Thymus (tissue), 11 donors: Measurements from ENCODE around the gene ALG9. TPM values are rescaled to one million over a fixed set of nuclear protein-coding genes. Genes with fewer than 3 reads are reported as not detected.

Experiments used
- DNase-seq, 9 donors: peaks; one replicate each; pipeline ENCODE4 v3.0.0-alpha.2; 2013; ENCODE audit warnings: low spot score in 9 of 9, low read depth in 6 of 9, missing footprints in 1 of 9
- H3K27ac ChIP-seq, 2 donors: one replicate each; pipeline ENCODE4 v1.5.1; 2013; ENCODE audit warnings: control low read depth in 1 of 2, low read depth in 1 of 2, low read length in 1 of 2, mild to moderate bottlenecking in 1 of 2, moderate library complexity in 1 of 2
- H3K27me3 ChIP-seq, 2 donors: one replicate each; pipeline ENCODE4 v1.5.1; 2013; ENCODE audit warnings: low read length in 1 of 2; ENCODE audit not compliant: control insufficient read depth in 2 of 2, insufficient read depth in 1 of 2
- H3K36me3 ChIP-seq, 2 donors: one replicate each; pipeline ENCODE4 v1.5.1; 2013; ENCODE audit warnings: low read length in 1 of 2, mild to moderate bottlenecking in 1 of 2, moderate library complexity in 1 of 2; ENCODE audit not compliant: control insufficient read depth in 2 of 2, insufficient read depth in 2 of 2
- H3K4me1 ChIP-seq, 2 donors: one replicate each; pipeline ENCODE4 v1.5.1; 2013; ENCODE audit warnings: low read length in 2 of 2; ENCODE audit not compliant: control insufficient read depth in 2 of 2, insufficient read depth in 2 of 2
- H3K4me3 ChIP-seq, 2 donors: one replicate each; pipeline ENCODE4 v1.5.1; 2013; ENCODE audit warnings: low read length in 2 of 2, control low read depth in 1 of 2, mild to moderate bottlenecking in 1 of 2
- H3K9me3 ChIP-seq, 2 donors: one replicate each; pipeline ENCODE4 v1.5.1; 2013; ENCODE audit warnings: low read length in 1 of 2, mild to moderate bottlenecking in 1 of 2; ENCODE audit not compliant: control insufficient read depth in 2 of 2, insufficient read depth in 1 of 2
- WGBS: extraction: QIAGEN DNeasy Blood & Tissue Kit; methylation state at CpG from one replicate; pipeline ENCODE4 v1.1.7; 2013; 5-methylcytosine and 5-hydroxymethylcytosine counted together
- polyA plus RNA-seq: library from polyadenylated mRNA; stranded (reverse); fragments of 200-250 nt; gene quantifications from one replicate; pipeline ENCODE4 v1.2.3, GENCODE V29; 2013
- total RNA-seq: library from RNA; stranded (reverse); fragments of 120-200 nt; gene quantifications from one replicate; pipeline ENCODE4 v1.2.4, GENCODE V29; 2013
- donor health status: healthy.

ALG9 gene
- total and polyA plus RNA-seq, 2 donors = 22.7 to 31.0 TPM

DNA sequence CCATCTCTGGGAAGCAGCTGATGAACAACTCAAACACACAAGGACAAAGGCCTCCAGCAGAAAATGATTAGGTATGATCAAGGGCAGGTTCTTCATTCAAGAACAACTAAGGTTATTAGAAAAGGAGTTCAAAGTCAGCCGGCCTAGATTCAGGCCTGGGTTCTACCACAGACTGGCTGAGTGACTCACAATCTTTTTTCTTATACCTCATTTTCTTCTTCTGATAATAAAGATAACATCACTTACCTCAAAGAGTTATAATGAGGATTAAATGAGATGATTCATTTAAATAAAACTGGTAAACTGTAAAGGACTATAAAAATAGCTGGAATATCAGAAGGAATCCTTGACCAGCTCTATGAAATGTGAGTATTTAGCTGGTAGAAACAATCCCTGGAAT, 55.9 kb downstream of the ALG9 start:
- no peak overlapping the region for H3K4me3 ChIP-seq
- H3K27me3 ChIP-seq = no peaks in the 10 kb centered on the region
- H3K9me3 ChIP-seq = no peaks in the 10 kb centered on the region
- 94% methylated on average over 1 of the region's 1 CpG for WGBS
- no peak overlapping the region for H3K27ac ChIP-seq
- no peaks in the 10 kb centered on the region for H3K4me1 ChIP-seq
- H3K36me3 ChIP-seq = peaks cover 0 to 3% of the 10 kb centered on the region in 2 donors
- DNase-seq = no peak

DNA sequence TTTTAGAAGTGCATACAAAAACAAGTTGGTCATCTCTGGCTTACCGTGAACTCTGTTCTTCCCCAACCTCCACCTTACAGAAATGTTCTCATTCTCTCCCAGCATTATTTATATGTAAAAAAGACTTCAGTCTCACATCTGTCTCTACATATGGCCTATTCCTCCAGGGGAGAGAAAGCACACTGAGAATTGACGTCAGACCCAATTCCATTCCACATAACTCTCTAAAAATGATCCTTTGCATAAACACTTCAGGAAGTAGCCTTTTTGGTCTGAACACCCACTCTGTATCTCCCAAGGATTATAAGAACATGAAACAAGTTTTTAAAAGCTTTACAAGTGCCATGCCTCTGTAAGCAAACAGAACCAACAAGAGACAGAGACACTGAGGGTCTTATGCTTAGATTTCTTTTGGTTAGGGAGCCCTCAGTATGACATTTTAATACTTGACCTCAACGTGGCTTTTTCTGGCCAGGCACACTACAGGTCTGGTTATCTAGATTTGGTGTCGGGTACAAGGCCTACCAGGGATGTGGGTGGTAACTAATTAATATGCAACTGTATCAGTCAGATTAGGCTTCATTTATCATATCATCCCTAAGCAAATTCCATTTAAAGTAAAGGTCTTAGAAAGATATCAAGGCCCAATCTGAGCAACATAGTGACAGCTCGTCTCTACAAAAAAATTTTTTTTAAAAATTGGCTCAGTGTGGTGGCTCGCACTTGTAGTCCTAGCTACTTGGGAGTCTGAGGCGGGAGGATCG, 56.6 kb downstream of the ALG9 start:
- DNase-seq = no peak
- 97% methylated on average over 8 of the region's 8 CpGs for WGBS

DNA sequence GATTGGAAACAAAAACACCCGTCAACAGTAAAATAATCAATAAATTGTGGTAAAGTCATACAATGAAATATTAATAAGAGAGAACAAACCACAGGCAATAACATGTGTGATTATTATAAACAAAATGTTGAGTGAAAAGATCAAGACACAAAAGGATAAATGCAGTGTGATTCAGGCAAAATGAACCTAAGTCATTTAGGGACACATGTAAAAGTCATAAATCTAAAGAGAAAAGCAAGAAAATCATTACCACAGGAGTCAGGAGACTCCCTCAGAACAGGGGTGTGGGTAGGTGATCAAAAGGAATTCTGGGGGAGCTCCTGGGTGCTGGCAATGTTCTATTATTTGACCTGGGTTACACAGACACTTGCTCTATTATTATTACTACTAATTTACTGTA, 57.3 kb downstream of the ALG9 start:
- no peaks in the 10 kb centered on the region for H3K27me3 ChIP-seq
- no peak overlapping the region for H3K4me3 ChIP-seq
- H3K36me3 ChIP-seq = peaks cover 3 to 4% of the 10 kb centered on the region in 2 donors
- 98% methylated on average over 1 of the region's 1 CpG for WGBS
- no peaks in the 10 kb centered on the region for H3K4me1 ChIP-seq
- H3K27ac ChIP-seq = no peak overlapping the region
- no peak for DNase-seq
- no peaks in the 10 kb centered on the region for H3K9me3 ChIP-seq

More for the DNA sequence above, 56.6 kb downstream of the ALG9 start:
- peaks cover 3% of the 10 kb centered on the region in 2 donors for H3K36me3 ChIP-seq
- H3K9me3 ChIP-seq = no peaks in the 10 kb centered on the region
- H3K27me3 ChIP-seq = no peaks in the 10 kb centered on the region
- no peak overlapping the region for H3K27ac ChIP-seq
- H3K4me3 ChIP-seq = no peak overlapping the region
- no peaks in the 10 kb centered on the region for H3K4me1 ChIP-seq

DNA sequence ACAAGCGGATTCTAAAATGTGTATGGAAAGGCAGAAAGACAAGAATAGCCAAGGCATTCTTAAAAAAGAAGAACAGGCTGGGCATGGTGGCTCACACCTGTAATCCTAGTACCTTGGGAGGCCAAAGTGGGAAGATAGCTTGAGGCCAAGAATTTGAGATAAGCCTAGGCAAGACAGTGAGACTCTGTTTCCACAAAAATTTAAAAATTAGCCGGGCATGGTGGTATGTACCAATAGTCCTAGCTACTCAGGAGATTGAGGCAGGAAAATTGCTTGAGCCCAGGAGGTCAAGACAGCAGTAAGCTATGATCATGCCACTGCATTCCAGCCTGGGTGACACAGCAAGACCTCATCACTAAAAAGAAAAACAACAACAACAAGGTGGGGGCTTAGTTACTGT, 59.2 kb downstream of the ALG9 start:
- DNase-seq = no peak
- WGBS = 96% methylated on average over 2 of the region's 2 CpGs
- Histone ChIP-seq H3K27ac (no peak overlapping the region), H3K9me3 (no peaks in the 10 kb centered on the region), H3K27me3 (no peaks in the 10 kb centered on the region), H3K4me1 (no peaks in the 10 kb centered on the region), H3K4me3 (no peak overlapping the region), H3K36me3 (peaks cover 14 to 17% of the 10 kb centered on the region in 2 donors)

DNA sequence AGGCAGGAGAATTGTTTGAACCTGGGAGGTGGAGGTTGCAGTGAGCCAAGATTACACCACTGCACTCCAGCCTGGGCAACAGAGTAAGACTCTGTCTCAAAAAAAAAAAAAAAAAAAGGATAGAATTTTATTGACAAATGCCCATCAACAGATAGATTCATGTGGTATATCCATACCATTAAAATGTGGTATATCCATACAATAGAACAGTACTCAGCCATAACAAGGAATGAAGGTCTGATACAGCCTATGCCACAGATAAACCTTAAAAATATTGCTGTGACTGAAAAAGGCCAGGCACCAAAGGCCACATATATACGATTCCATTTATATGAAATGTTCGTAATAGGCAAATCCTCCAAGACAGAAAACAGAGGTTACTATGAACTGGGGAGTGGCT, 59.9 kb downstream of the ALG9 start:
- Histone ChIP-seq H3K9me3 (no peaks in the 10 kb centered on the region), H3K4me3 (no peak overlapping the region), H3K36me3 (peaks cover 15 to 17% of the 10 kb centered on the region in 2 donors), H3K4me1 (no peaks in the 10 kb centered on the region), H3K27ac (no peak overlapping the region), H3K27me3 (no peaks in the 10 kb centered on the region)
- no peak for DNase-seq
- WGBS = over 99% methylated on average over 2 of the region's 2 CpGs

DNA sequence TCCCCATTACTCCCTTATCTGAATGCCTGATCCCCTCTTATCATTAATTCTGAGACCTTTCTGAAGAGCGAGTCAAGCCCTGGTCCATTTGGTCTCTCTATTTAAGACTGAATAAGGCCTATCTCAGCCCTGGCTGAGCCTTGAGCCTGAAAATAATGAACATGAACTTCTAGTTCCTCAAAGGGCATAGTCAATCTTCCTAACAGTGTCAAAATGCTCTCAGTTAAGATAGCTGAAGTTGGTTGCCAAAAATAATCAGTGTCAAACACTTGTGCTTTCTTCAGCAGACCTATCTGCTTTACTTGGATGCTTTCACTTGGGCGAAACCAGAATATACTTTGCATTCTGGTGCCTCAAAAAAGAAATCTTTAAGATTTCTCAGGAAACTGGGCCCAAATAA, 62.5 kb downstream of the ALG9 start:
- Histone ChIP-seq H3K36me3 (peaks cover 25 to 29% of the 10 kb centered on the region in 2 donors), H3K4me3 (no peak overlapping the region), H3K9me3 (no peaks in the 10 kb centered on the region), H3K27me3 (no peaks in the 10 kb centered on the region), H3K27ac (no peak overlapping the region), H3K4me1 (no peaks in the 10 kb centered on the region)
- DNase-seq = no peak
- WGBS = 98% methylated on average over 2 of the region's 2 CpGs

DNA sequence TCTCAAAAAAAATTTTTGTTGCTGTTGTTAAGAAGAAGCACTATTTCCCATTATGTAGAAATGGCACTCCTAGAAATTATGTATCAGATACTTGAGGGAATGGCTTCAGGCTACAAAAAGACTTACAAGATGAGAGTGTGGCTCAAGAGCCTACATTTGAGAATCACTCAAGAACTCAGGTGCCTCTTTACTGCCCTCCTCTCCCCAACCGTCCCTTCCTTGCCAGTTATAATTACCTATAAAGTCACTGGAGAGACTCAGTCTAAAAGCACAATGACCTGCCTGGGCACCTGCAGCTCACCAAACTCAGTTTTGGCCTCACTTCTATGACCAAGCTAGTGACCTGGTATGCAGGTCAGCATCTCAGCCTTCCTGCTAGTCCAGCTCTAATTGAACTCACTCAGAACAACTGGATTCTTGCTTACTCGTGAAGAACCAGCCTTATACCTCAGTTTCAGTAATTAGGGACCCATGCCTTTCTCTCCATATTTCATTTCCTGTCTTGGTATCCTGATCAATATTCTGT, 63.3 kb downstream of the ALG9 start:
- Histone ChIP-seq H3K9me3 (no peaks in the 10 kb centered on the region), H3K27ac (no peak overlapping the region), H3K4me1 (no peaks in the 10 kb centered on the region), H3K27me3 (no peaks in the 10 kb centered on the region), H3K36me3 (peaks cover 25 to 29% of the 10 kb centered on the region in 2 donors), H3K4me3 (no peak overlapping the region)
- no peak for DNase-seq
- WGBS = over 99% methylated on average over 2 of the region's 2 CpGs

DNA sequence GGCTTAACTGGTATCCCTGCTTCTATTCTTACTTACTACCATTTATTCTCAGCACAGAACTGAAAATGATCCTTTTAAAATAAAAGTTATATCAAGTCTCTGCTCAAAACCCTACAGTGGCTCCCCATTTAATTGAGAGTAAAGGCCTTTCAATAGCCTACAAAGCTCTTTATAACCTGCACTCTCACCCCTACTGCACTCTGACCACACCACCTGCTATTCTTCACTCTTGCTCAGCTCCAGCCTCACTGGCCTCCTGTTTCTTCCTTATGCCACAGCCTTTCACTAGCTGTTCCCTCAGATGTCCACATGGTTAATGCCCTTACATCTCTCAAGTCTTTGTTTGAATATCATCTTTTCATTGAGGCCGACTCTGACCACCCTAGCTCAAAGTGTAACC, 64.3 kb downstream of the ALG9 start:
- DNase-seq = no peak
- Histone ChIP-seq H3K27me3 (no peaks in the 10 kb centered on the region), H3K9me3 (no peaks in the 10 kb centered on the region), H3K4me1 (no peaks in the 10 kb centered on the region), H3K4me3 (no peak overlapping the region), H3K27ac (no peak overlapping the region), H3K36me3 (peaks cover 27 to 30% of the 10 kb centered on the region in 2 donors)
- 99% methylated on average over 1 of the region's 1 CpG for WGBS

DNA sequence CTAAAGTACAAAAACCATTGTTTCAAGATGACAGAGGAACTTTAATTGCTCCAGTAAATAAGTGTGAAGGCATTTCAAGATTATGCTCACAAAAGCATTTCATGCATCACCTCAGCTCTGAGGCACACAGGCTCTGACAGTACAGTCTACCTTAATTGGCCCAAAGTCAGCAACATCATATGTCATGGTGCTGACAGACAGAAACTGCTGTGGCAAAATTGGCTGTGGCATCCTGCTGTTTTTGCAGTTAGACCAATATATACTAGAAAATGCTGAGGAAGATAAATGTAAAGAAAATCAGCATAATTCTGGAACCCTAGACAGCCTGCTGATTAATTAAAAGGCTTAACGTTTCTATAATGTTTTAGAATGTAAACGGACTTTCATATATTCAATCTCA, 70.2 kb downstream of the ALG9 start:
- H3K4me3 ChIP-seq = no peak overlapping the region
- no peaks in the 10 kb centered on the region for H3K27me3 ChIP-seq
- H3K9me3 ChIP-seq = no peaks in the 10 kb centered on the region
- WGBS = 93% methylated on average over 2 of the region's 2 CpGs
- no peaks in the 10 kb centered on the region for H3K4me1 ChIP-seq
- no peak overlapping the region for H3K27ac ChIP-seq
- H3K36me3 ChIP-seq = peaks cover 13 to 16% of the 10 kb centered on the region in 2 donors
- no peak for DNase-seq
